Central memory CD8-positive, alpha-beta T cell (primary cell): Measurements from ENCODE around the gene LRCH3.
"Not testable (repeated sequence)": the region's sequence is repeated elsewhere in the genome, so short reads cannot be mapped to it uniquely, and the experiment has no call there.

ENCODE experiments used
- ATAC-seq: fragments of 150-1000 bp; cut with Tn5 transposase; replicated peaks from 2 replicates; pipeline ENCODE4 v1.10.0; 2022; ENCODE audit warnings: mild to moderate bottlenecking, moderate FRiP score, moderate number of reproducible peaks; ENCODE audit not compliant: poor library complexity, severe bottlenecking; ENCODE audit errors: extremely low read depth
- DNase-seq, 2 donors: peaks; one replicate each; pipeline ENCODE4 v3.0.0; 2021; ENCODE audit warnings: low spot score in 2 of 2
- H3K27ac Mint-ChIP-seq: one replicate; pipeline ENCODE4 v1.8.0; 2022; ENCODE audit warnings: low read depth, mild to moderate bottlenecking, moderate library complexity, mixed read lengths
- H3K27me3 Mint-ChIP-seq: one replicate; pipeline ENCODE4 v1.8.0; 2022; ENCODE audit warnings: mixed read lengths
- H3K36me3 Mint-ChIP-seq: one replicate; pipeline ENCODE4 v1.8.0; 2022; ENCODE audit warnings: mild to moderate bottlenecking, moderate library complexity, mixed read lengths; ENCODE audit not compliant: insufficient read depth
- H3K4me1 Mint-ChIP-seq: one replicate; pipeline ENCODE4 v1.8.0; 2022; ENCODE audit warnings: mixed read lengths
- H3K4me3 Mint-ChIP-seq: one replicate; pipeline ENCODE4 v1.8.0; 2022; ENCODE audit warnings: mild to moderate bottlenecking, moderate library complexity, mixed read lengths
- H3K9me3 Mint-ChIP-seq: one replicate; pipeline ENCODE4 v1.8.0; 2022; ENCODE audit warnings: mixed read lengths

The LRCH3 gene

GRCh38 chr3:197906850-197907187, 115.8 kb downstream of the LRCH3 start:
- Mint-ChIP-seq H3K9me3 (no peaks in the 10 kb centered on the region), H3K4me3 (no peak overlapping the region), H3K36me3 (peaks cover 1% of the 10 kb centered on the region), H3K27ac (no peak overlapping the region), H3K27me3 (no peaks in the 10 kb centered on the region), H3K4me1 (peaks cover 14% of the 10 kb centered on the region)
- ATAC-seq (no peak), DNase-seq (no peak)

DNA sequence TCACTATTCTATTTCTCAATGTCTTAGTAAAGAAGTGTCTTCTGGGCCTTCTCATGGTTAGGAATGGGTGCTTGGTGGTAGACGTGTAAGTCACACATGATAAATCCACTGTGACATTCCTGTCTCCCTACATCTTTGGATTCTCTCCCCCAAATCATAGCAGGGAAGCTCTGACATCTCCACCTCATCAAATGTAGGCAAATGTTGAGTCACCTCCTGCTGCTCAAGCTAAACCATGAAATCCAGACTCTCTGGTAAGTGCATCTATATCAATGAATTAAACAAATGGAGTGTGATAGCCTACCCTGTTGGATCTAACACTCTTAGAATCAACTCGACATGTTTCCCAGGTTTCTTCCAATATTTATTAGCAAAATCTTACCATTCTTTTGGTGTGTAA, 116.1 kb downstream of the LRCH3 start:
- Mint-ChIP-seq H3K36me3 (peaks cover 1% of the 10 kb centered on the region), H3K27me3 (no peaks in the 10 kb centered on the region), H3K27ac (no peak overlapping the region), H3K4me1 (peaks cover 14% of the 10 kb centered on the region), H3K4me3 (no peak overlapping the region), H3K9me3 (no peaks in the 10 kb centered on the region)
- ATAC-seq (no peak), DNase-seq (no peak)

- not testable (repeated sequence) for H3K9me3 Mint-ChIP-seq, DNase-seq, ATAC-seq, H3K27me3 Mint-ChIP-seq, H3K36me3 Mint-ChIP-seq, H3K4me3 Mint-ChIP-seq
- Mint-ChIP-seq H3K27ac (peak overlapping the region; percentile 35), H3K4me1 (peaks cover 24% of the 10 kb centered on the region)
Measured at GRCh38 chr3:197908550-197908949, 117.5 kb downstream of the LRCH3 start.

- ATAC-seq (no peak), DNase-seq (no peak)
- H3K4me1 Mint-ChIP-seq = peaks cover 29% of the 10 kb centered on the region
- no peak overlapping the region for H3K4me3 Mint-ChIP-seq
- peaks cover 2% of the 10 kb centered on the region for H3K36me3 Mint-ChIP-seq
- no peaks in the 10 kb centered on the region for H3K27me3 Mint-ChIP-seq
- H3K27ac Mint-ChIP-seq = no peak overlapping the region
- no peaks in the 10 kb centered on the region for H3K9me3 Mint-ChIP-seq
Measured at GRCh38 chr3:197908957-197909701, 118.1 kb downstream of the LRCH3 start.

DNA sequence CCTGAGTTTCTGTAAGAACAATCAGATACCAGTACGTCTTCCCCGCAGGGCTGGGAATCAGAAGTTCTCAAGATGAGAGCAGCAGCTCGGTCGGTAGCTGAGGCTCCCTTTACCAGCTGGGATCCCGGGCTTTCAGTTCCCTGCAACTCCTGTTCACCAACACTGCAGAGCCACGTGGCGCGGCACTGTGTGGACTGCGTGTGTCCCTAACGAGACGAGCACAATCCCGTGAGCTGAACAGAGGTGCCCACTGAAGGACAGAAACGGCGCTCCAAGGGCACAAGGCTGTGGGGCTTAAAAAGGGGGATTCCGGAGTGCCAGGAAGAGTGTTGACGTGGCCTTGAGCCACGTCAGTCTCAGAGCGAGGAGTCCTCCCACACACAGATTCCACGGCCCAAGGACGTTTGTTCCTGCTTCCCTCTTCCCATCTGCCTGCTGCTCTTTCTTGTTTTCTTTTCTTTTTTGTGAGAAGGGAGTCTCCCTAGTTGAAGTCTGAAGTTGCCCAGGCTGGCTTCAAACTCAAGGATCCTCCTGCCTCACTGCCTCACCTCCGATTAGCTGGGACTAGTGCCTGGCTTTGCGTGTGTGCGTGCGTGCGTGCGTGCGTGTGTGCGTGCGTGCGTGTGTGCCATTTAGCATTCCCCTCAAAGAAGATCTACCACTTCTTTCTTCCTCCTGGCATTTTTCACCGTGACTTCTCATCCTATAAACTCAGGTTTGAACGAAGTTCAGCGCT, 121.9 kb downstream of the LRCH3 start:
- Mint-ChIP-seq H3K4me3 (peak overlapping the region; percentile 65), H3K9me3 (no peaks in the 10 kb centered on the region), H3K36me3 (peaks cover 3% of the 10 kb centered on the region), H3K27me3 (no peaks in the 10 kb centered on the region), H3K4me1 (peaks cover 15% of the 10 kb centered on the region), H3K27ac (peak overlapping the region; percentile 80)
- ATAC-seq = peak; percentile 68
- DNase-seq = no peak

DNA sequence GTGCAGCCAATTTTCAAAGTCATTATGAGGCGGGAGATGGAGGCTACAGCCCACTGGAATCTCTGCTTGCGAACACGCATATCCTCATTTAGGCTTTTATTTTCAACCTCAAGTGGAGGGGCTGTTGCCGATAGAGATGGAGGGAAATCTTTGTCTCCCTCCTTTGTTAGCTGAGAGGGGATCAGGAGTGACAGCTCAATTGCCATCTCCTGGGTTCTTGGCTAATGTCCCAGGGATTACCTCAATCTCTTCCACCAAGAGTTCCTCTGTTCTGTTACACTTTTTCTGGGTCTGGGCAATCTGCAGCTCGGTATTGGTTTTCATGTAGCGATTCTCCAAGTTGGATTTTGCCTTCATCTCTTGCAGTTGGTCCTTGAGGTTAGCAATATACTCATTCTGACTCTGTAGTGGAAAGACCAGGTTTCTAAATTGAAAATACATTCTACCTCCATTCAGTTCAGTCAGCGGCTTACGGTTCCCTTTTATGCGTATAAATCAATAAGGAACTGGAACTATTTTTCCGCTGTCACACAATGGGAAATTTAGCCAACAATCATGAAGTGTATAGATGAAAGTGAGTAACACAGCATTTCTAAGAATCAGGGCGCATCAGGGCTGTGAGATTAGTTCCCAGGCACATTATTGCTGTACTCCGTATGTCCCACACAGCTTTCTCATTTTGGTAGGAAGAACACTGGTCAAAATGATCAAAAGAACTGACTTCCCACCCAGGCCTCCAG, 122.8 kb downstream of the LRCH3 start:
- Mint-ChIP-seq H3K9me3 (no peaks in the 10 kb centered on the region), H3K27ac (peak overlapping the region; percentile 80), H3K36me3 (peaks cover 4% of the 10 kb centered on the region), H3K4me3 (peak overlapping the region; percentile 65), H3K27me3 (no peaks in the 10 kb centered on the region), H3K4me1 (peaks cover 15% of the 10 kb centered on the region)
- no peak for DNase-seq
- no peak for ATAC-seq

GRCh38 chr3:197921429-197922275, 130.6 kb downstream of the LRCH3 start:
- not testable (repeated sequence) for DNase-seq, H3K27ac Mint-ChIP-seq, H3K27me3 Mint-ChIP-seq, H3K36me3 Mint-ChIP-seq, H3K9me3 Mint-ChIP-seq, ATAC-seq, H3K4me1 Mint-ChIP-seq
- H3K4me3 Mint-ChIP-seq = peak overlapping the region; percentile 18

DNA sequence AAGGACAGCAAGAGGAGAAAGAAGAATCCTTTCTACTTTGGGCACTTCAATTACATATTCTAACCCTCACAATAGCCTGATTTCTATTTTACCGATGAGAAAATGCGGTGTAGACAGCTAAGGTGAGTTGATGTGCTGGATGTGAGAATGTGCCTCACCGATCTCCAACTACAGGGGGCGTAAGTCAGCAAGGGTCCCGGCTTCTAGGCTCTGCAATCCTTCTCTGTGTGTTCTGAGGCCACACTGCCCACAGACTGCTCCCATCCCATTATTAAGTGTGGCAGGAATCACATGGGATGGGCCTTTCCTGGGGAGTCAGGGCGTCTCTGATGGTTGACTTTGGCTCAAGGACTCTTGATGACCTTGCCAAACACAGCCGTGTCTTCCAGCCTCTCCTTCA, 135.4 kb downstream of the LRCH3 start:
- DNase-seq = no peak
- Mint-ChIP-seq H3K4me1 (no peaks in the 10 kb centered on the region), H3K36me3 (peaks cover 15% of the 10 kb centered on the region), H3K9me3 (no peaks in the 10 kb centered on the region), H3K4me3 (no peak overlapping the region), H3K27me3 (peaks cover 8% of the 10 kb centered on the region), H3K27ac (no peak overlapping the region)
- no peak for ATAC-seq

- H3K4me3 Mint-ChIP-seq, H3K9me3 Mint-ChIP-seq, H3K27ac Mint-ChIP-seq, ATAC-seq, DNase-seq, H3K27me3 Mint-ChIP-seq, H3K4me1 Mint-ChIP-seq: not testable (repeated sequence)
- peaks cover 10% of the 10 kb centered on the region for H3K36me3 Mint-ChIP-seq
Measured at GRCh38 chr3:197927578-197927977, 136.5 kb downstream of the LRCH3 start.

GRCh38 chr3:197936819-197937384, 145.8 kb downstream of the LRCH3 start:
- no peaks in the 10 kb centered on the region for H3K9me3 Mint-ChIP-seq
- no peak overlapping the region for H3K4me3 Mint-ChIP-seq
- H3K27ac Mint-ChIP-seq = no peak overlapping the region
- no peak for ATAC-seq
- DNase-seq = no peak
- H3K36me3 Mint-ChIP-seq = peaks cover 5% of the 10 kb centered on the region
- H3K4me1 Mint-ChIP-seq = no peaks in the 10 kb centered on the region
- H3K27me3 Mint-ChIP-seq = no peaks in the 10 kb centered on the region
